Measurements from ENCODE around the gene IGSF1.

- no peak for TF ChIP-seq CTCF (conservative IDR thresholded peaks at IDR 0.05; ENCODE audit: low read depth, low read length)
- TF ChIP-seq MXI1 (IDR thresholded peaks at IDR 0.05; ENCODE audit: borderline replicate concordance, low read depth, low read length) = no peak
- no peak for TF ChIP-seq FOS (IDR thresholded peaks at IDR 0.05; ENCODE audit: low read depth, low read length)
- no peak for TF ChIP-seq USF2 (IDR thresholded peaks at IDR 0.05; ENCODE audit: low read depth, low read length)
- TF ChIP-seq MAFK (IDR thresholded peaks at IDR 0.05; ENCODE audit: low read depth, low read length) = no peak
- TF ChIP-seq POLR2A (IDR thresholded peaks at IDR 0.05; ENCODE audit: low read depth, low read length) = no peak
- no peak for TF ChIP-seq MAZ (IDR thresholded peaks at IDR 0.05; ENCODE audit: borderline replicate concordance, low read depth, low read length)
- no peak for TF ChIP-seq RAD21 (IDR thresholded peaks at IDR 0.05; ENCODE audit: low read length)
- TF ChIP-seq RCOR1 (IDR thresholded peaks at IDR 0.05; ENCODE audit: insufficient replicate concordance, low read length) = no peak
- no peak for TF ChIP-seq RFX5 (IDR thresholded peaks at IDR 0.05; ENCODE audit: low read depth, low read length)
- TF ChIP-seq SMC3 (IDR thresholded peaks at IDR 0.05; ENCODE audit: low read depth, low read length) = no peak
- no peak for TF ChIP-seq ELK1 (IDR thresholded peaks at IDR 0.05; ENCODE audit: borderline replicate concordance, low read depth, low read length)
- TF ChIP-seq BHLHE40 (IDR thresholded peaks at IDR 0.05; ENCODE audit: low read depth, low read length) = no peak
Measured at GRCh38 chrX:131273011-131273410, 16.1 kb downstream of the IGSF1 start.

Data from IMR-90 (cell line).